Measurements from ENCODE around the gene SYNDIG1L.

- no peak for TF ChIP-seq CTCF (IDR thresholded peaks at IDR 0.05)
- TF ChIP-seq POLR2AphosphoS5 (IDR thresholded peaks at IDR 0.05): no peak
- no peak for TF ChIP-seq POLR2A (IDR thresholded peaks at IDR 0.05)
These were observed 347 bp downstream of the SYNDIG1L start for GRCh38 chr14:74425525-74426201.
